Panc1 (cell line): ENCODE data around the gene KRTAP10-10. TPM values are rescaled to one million over a fixed set of nuclear protein-coding genes. Genes with fewer than 3 reads are reported as not detected.
"Not testable (repeated sequence)": the region's sequence is repeated elsewhere in the genome, so short reads cannot be mapped to it uniquely, and the experiment has no call there.

Experiments used
- ATAC-seq: fragments of 200-7000 bp; cut with Tn5 transposase; 2 replicates; pipeline ENCODE4 v1.9.1; 2020; ENCODE audit warnings: mild to moderate bottlenecking, moderate library complexity
- BruUV-seq: library from RNA; stranded (reverse); fragments of 400-500 nt; replicated peaks from 2 replicates; lab custom pipeline; 2021; lab: Mats Ljungman, UMichigan
- CTCF ChIA-PET: fragments of 300-600 bp; sonication (Branson Sonifier 250); formaldehyde crosslinking; loops from one replicate; lab custom pipeline; 2022; ENCODE audit warnings: antibody characterized with exemption; lab: Charles Lee
- POLR2A ChIA-PET: fragments of 300-600 bp; sonication (Branson Sonifier 250); formaldehyde crosslinking; loops from one replicate; lab custom pipeline; 2022; ENCODE audit warnings: antibody characterized with exemption; lab: Charles Lee
- DNase-seq: peaks from one replicate; pipeline ENCODE4 v3.0.0-alpha.2; 2010; ENCODE audit warnings: low read depth, low spot score
- H3K27ac ChIP-seq: 2 replicates; pipeline ENCODE4 v1.5.1; 2011; ENCODE audit warnings: mild to moderate bottlenecking, low read length, inconsistent platforms
- H3K27me3 ChIP-seq: fragments of 200-500 bp; sonication (Bioruptor generic); 2 replicates; pipeline ENCODE4 v1.6.0; 2014; ENCODE audit warnings: low read length, inconsistent platforms; ENCODE audit not compliant: control insufficient read depth, insufficient read depth
- H3K36me3 ChIP-seq: fragments of 200-500 bp; sonication (Bioruptor generic); 2 replicates; pipeline ENCODE4 v1.5.1; 2014; ENCODE audit warnings: inconsistent platforms, mild to moderate bottlenecking, low read length, moderate library complexity; ENCODE audit not compliant: control insufficient read depth, insufficient read depth
- H3K4me1 ChIP-seq: 2 replicates; pipeline ENCODE4 v1.5.1; 2011; ENCODE audit warnings: inconsistent platforms, mild to moderate bottlenecking, low read length, moderate library complexity; ENCODE audit not compliant: control insufficient read depth, insufficient read depth
- H3K4me3 ChIP-seq, 2 experiments: 2 replicates each; pipeline ENCODE4 v1.5.1; 2011 to 2012; ENCODE audit warnings: low read depth in 2 of 2, low read length in 2 of 2, mild to moderate bottlenecking in 2 of 2, inconsistent platforms in 1 of 2, moderate library complexity in 1 of 2
- H3K9me3 ChIP-seq: fragments of 200-500 bp; sonication (Bioruptor generic); 2 replicates; pipeline ENCODE4 v1.5.1; 2014; ENCODE audit warnings: low read depth, mild to moderate bottlenecking, inconsistent platforms, low read length, moderate library complexity; ENCODE audit not compliant: control insufficient read depth, insufficient read depth
- POLR2AphosphoS5 ChIP-seq: IDR thresholded peaks from 2 replicates; pipeline ENCODE4 v1.6.1; 2012; ENCODE audit warnings: mild to moderate bottlenecking, low read depth, low read length, moderate library complexity
- SIN3A ChIP-seq: IDR thresholded peaks from 2 replicates; pipeline ENCODE4 v1.6.1; 2012; ENCODE audit warnings: low read depth, mild to moderate bottlenecking, low read length, moderate library complexity, borderline replicate concordance; ENCODE audit not compliant: insufficient read depth
- TCF7L2 ChIP-seq: IDR thresholded peaks from 2 replicates; pipeline ENCODE4 v1.6.1; 2011; ENCODE audit warnings: mild to moderate bottlenecking, low read depth, low read length, inconsistent platforms
- in situ Hi-C: cut with HindIII; loops from 2 replicates; pipeline ENCODE4 v1.10.0; 2016; ENCODE audit warnings: low sequenced_read_pairs, low pct_unique_long_range_greater_than_20kb
- intact Hi-C: fragments of 100-400 bp; cut with micrococcal nuclease; formaldehyde crosslinking; loops from one replicate; pipeline ENCODE4 v1.10.0; 2022; ENCODE audit not compliant: unreplicated experiment
- total RNA-seq: library from RNA; stranded (reverse); gene quantifications from one replicate; pipeline ENCODE4 v1.2.1, GENCODE V29; 2021; ENCODE audit not compliant: unreplicated experiment
- TF ChIP-seq, protein P1 (sequence below), 2 experiments: IDR thresholded peaks; 2 replicates each; pipeline ENCODE4 v1.6.1; 2011 to 2012; ENCODE audit warnings: low read depth in 2 of 2, control low read depth in 1 of 2, low read length in 1 of 2, mild to moderate bottlenecking in 1 of 2, moderate library complexity in 1 of 2; ENCODE audit not compliant: insufficient read depth in 1 of 2
- TF ChIP-seq, protein P2 (sequence below): fragments of 450-650 bp; IDR thresholded peaks from 2 replicates; pipeline ENCODE4 v1.5.1; 2017; ENCODE audit warnings: mild to moderate bottlenecking

The KRTAP10-10 gene
- total RNA-seq, 1 experiment from 2014 or later = not detected

DNA sequence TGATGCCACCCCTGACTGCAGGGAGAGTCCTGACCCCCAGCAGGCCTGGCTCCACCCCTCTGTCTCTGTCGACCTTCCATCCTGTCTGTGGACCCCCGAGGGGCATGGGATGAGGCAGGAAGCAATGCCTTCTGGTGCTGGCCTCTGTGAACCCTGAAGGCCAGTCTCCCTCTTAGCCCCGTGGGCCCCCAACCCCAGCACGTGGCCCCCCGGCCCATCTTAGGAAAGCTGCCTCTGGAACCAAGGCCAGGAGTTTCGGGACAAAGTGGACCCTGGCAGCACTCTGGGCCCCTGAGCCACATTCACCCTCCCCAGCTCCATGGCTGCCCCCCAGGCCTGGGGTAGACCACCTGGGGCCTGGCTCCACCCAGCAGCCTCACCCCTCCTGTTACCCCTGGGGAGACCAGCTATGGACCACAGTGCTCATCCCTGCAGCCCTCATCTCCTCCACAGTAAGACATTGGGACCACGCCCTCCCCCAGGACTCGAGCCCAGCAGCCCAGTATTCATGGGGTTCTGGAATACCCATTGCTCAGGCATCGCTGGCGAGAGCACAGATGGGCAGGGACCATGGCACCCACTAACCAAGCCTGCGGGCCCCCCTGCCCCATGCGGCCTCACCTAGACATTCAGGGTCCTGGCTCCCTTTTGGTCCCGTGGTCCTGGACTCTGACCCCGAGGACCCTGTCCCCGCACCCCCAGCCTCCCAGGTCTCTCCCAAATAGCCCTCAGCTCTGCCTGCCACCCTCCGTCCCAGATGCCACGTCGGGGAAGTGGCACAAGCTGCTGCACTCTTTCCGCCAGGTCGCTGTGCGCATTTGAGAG lies 1.6 kb downstream of the KRTAP10-10 start:
- H3K36me3 ChIP-seq, H3K27ac ChIP-seq, H3K4me1 ChIP-seq, intact Hi-C loops, BruUV-seq, in situ Hi-C loops, DNase-seq, H3K4me3 ChIP-seq, POLR2A ChIA-PET, H3K27me3 ChIP-seq, ATAC-seq, H3K9me3 ChIP-seq: not testable (repeated sequence)
- CTCF ChIA-PET = interaction anchor here (0.6 kb wide), 1 partner anchor 278 kb away, joined by 4 read pairs; no protein-coding TSS in a partner anchor

DNA sequence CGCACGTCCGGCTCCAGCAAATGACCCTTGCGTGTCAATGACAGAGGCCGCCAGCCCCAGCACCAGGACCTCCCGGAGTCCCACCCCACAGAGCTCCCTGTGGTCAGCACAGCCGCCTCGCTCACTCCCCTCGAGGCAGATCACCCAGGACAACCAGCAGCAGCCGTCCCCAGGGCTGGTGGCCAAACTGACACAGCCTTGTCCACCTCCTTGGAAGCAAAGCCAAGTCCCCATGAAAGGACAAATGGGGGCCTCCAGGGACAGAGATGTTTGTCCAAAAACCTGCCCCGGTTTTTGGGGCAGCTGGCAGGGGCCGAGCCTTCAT lies 2.1 kb downstream of the KRTAP10-10 start:
- intact Hi-C loops (no loop called here), in situ Hi-C loops (no loop called here)
- BruUV-seq = no TSS peak
- Histone ChIP-seq H3K4me3 (no peak overlapping the region), H3K4me1 (no peaks in the 10 kb centered on the region), H3K36me3 (no peaks in the 10 kb centered on the region), H3K9me3 (no peaks in the 10 kb centered on the region), H3K27ac (no peak overlapping the region), H3K27me3 (no peaks in the 10 kb centered on the region)
- DNase-seq (no peak), ATAC-seq (no peak)
- ChIA-PET POLR2A (no interaction called here), CTCF (interaction anchor here (0.6 kb wide), 1 partner anchor 278 kb away, joined by 4 read pairs; no protein-coding TSS in a partner anchor)
- TF ChIP-seq POLR2AphosphoS5 = no peak
- TF ChIP-seq, protein P1, sequence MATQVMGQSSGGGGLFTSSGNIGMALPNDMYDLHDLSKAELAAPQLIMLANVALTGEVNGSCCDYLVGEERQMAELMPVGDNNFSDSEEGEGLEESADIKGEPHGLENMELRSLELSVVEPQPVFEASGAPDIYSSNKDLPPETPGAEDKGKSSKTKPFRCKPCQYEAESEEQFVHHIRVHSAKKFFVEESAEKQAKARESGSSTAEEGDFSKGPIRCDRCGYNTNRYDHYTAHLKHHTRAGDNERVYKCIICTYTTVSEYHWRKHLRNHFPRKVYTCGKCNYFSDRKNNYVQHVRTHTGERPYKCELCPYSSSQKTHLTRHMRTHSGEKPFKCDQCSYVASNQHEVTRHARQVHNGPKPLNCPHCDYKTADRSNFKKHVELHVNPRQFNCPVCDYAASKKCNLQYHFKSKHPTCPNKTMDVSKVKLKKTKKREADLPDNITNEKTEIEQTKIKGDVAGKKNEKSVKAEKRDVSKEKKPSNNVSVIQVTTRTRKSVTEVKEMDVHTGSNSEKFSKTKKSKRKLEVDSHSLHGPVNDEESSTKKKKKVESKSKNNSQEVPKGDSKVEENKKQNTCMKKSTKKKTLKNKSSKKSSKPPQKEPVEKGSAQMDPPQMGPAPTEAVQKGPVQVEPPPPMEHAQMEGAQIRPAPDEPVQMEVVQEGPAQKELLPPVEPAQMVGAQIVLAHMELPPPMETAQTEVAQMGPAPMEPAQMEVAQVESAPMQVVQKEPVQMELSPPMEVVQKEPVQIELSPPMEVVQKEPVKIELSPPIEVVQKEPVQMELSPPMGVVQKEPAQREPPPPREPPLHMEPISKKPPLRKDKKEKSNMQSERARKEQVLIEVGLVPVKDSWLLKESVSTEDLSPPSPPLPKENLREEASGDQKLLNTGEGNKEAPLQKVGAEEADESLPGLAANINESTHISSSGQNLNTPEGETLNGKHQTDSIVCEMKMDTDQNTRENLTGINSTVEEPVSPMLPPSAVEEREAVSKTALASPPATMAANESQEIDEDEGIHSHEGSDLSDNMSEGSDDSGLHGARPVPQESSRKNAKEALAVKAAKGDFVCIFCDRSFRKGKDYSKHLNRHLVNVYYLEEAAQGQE (IDR thresholded peaks at IDR 0.05; ENCODE audit: insufficient read depth in 1 of 2, low read depth in 2 of 2, low read length in 1 of 2) = no peak
- TF ChIP-seq, protein P2, sequence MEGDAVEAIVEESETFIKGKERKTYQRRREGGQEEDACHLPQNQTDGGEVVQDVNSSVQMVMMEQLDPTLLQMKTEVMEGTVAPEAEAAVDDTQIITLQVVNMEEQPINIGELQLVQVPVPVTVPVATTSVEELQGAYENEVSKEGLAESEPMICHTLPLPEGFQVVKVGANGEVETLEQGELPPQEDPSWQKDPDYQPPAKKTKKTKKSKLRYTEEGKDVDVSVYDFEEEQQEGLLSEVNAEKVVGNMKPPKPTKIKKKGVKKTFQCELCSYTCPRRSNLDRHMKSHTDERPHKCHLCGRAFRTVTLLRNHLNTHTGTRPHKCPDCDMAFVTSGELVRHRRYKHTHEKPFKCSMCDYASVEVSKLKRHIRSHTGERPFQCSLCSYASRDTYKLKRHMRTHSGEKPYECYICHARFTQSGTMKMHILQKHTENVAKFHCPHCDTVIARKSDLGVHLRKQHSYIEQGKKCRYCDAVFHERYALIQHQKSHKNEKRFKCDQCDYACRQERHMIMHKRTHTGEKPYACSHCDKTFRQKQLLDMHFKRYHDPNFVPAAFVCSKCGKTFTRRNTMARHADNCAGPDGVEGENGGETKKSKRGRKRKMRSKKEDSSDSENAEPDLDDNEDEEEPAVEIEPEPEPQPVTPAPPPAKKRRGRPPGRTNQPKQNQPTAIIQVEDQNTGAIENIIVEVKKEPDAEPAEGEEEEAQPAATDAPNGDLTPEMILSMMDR = no peak
- TF ChIP-seq TCF7L2 = no peak
- no peak for TF ChIP-seq SIN3A

DNA sequence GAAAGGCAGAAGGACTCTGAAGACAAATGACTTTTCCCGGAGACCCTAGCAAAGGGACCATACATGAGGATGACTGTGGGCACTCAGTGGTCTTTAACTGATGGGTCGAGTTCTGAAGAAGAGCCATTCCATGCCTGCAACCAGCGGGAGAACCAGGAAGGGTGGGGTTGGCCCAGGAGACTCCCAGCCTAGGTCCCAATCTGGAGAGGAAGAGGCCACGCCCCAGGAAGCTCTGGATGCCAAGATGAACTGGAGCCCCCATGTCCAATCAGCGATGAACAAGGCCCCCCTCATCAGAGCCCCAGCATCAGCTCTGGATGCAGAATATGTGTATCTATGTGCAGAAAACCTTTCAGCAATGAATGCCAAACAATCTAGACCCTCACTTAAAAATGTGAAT lies 3.6 kb downstream of the KRTAP10-10 start:
- H3K4me3 ChIP-seq = no peak overlapping the region
- CTCF ChIA-PET = no interaction called here
- intact Hi-C loops (no loop called here), in situ Hi-C loops (no loop called here)
- POLR2A ChIA-PET = no interaction called here
- H3K4me1 ChIP-seq = no peaks in the 10 kb centered on the region
- no peak for ATAC-seq
- H3K9me3 ChIP-seq = no peaks in the 10 kb centered on the region
- DNase-seq = no peak
- no peak overlapping the region for H3K27ac ChIP-seq
- no TSS peak for BruUV-seq
- H3K27me3 ChIP-seq = no peaks in the 10 kb centered on the region
- TF ChIP-seq POLR2AphosphoS5 = no peak
- TF ChIP-seq, protein P2 = no peak
- TF ChIP-seq SIN3A = no peak
- TF ChIP-seq, protein P1 (IDR thresholded peaks at IDR 0.05; ENCODE audit: insufficient read depth in 1 of 2, low read depth in 2 of 2, low read length in 1 of 2) = no peak
- TF ChIP-seq TCF7L2 = no peak
- no peaks in the 10 kb centered on the region for H3K36me3 ChIP-seq
